ENCODE data around the gene RASAL2.

DNA sequence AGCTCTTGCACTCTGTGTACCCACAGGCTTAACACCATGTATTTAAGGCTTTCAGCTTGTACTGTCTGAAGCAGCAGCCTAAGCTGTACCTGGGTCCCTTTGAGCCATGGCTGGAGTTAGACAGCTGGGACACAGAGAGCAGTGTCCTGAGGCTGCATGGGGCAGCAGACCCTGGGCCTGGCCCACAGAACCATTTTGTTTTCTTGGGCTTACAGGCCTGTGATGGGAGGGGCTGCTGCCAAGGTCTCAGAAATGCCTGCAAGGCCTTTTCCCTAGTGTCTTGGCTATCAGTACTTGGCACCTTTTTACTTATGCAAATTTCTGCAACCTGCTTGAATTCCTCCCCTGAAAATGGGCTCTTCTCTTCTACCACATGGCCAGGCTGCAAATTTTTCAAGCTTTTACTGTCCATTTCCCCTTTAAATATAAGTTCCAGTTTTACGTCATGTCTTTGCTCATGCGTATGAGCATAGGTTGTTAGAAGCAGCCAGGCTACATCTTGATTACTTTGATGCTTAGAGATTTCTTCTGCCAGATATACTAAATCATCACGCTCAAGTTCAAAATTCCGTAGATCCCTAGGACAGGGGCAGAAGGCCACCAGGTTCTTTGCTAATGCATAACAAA, 259.0 kb downstream of the RASAL2 start:
- TF ChIP-seq, protein P1, sequence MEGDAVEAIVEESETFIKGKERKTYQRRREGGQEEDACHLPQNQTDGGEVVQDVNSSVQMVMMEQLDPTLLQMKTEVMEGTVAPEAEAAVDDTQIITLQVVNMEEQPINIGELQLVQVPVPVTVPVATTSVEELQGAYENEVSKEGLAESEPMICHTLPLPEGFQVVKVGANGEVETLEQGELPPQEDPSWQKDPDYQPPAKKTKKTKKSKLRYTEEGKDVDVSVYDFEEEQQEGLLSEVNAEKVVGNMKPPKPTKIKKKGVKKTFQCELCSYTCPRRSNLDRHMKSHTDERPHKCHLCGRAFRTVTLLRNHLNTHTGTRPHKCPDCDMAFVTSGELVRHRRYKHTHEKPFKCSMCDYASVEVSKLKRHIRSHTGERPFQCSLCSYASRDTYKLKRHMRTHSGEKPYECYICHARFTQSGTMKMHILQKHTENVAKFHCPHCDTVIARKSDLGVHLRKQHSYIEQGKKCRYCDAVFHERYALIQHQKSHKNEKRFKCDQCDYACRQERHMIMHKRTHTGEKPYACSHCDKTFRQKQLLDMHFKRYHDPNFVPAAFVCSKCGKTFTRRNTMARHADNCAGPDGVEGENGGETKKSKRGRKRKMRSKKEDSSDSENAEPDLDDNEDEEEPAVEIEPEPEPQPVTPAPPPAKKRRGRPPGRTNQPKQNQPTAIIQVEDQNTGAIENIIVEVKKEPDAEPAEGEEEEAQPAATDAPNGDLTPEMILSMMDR (IDR thresholded peaks at IDR 0.05) = no peak
- no peak for TF ChIP-seq POLR2AphosphoS5 (IDR thresholded peaks at IDR 0.05)
- no peak for TF ChIP-seq POLR2A (IDR thresholded peaks at IDR 0.05)
